ENCODE results near the gene C3orf70.
A peak's percentile ranks its signal among the peaks of the same experiment; 100 is the strongest.
"Not testable (repeated sequence)": the region's sequence is repeated elsewhere in the genome, so short reads cannot be mapped to it uniquely, and the experiment has no call there.

The C3orf70 gene

DNA sequence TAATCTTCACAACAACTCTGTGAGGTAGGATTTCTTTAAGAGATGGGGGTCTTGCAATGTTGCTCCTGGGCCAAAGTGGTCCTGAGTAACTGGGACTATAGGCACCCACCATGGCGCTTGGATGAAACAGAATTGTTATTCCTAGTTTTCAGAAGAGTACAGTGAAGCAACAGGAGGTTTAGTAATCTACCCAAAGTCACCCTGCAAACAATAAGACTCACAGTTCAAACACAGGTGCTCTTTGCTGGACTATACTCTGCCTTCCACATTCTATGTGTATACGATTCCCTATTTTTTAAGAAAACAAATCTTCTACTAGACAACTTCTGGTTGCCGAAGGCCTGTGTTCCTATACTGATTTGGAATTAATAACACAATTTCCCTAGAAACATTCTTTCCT, 8.1 kb downstream of the C3orf70 start:
- TF ChIP-seq JUND (IDR thresholded peaks at IDR 0.05; ENCODE audit: low read depth) = no peak
- no peak for DNase-seq (ENCODE audit: low read depth in 1 of 2, low spot score in 1 of 2)
- in situ Hi-C loops (cut with HindIII; ENCODE audit: low pct_unique_long_range_greater_than_20kb, low sequenced_read_pairs) = no loop called here

DNA sequence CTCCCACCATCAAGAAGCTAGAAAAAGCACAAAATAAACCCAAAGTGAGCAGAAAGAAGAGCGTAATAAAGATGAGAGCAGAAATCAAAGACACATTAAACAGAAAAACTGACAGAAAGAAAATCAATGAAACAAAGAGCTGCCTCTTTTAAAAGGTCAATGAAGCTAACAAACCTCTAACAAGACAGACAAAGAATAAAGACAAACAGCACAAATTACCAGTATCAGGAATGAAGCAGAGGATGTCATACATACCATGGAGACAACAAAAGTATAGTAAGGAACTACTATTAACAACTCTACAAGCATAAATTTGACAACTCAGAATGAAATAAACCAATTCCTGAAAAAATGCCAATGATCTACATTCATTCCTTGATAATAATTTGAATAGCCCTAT, 15.0 kb downstream of the C3orf70 start:
- DNase-seq (ENCODE audit: low read depth in 1 of 2, low spot score in 1 of 2) = no peak
- no peak for TF ChIP-seq JUND (IDR thresholded peaks at IDR 0.05; ENCODE audit: low read depth)
- in situ Hi-C loops (cut with HindIII; ENCODE audit: low pct_unique_long_range_greater_than_20kb, low sequenced_read_pairs) = no loop called here

DNA sequence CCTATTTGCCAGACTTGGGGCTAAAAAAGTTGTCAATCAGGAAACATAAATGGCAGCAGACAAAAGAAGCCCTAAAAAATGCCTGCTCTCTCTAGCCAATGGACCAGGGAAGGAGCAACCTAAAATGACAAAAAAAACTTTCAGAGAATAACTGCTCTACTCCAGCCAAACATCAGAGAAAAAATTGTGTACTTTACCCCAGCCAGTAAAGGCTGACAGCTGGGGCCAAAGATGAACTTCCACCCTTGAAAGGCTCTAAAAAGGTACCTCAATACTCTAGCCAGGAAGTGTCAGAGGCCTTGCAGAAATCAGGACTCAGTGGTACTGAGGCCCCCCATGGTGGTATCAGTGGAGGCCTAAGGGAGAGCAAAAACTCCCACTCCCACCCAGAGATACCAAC, 18.4 kb downstream of the C3orf70 start:
- no peak for DNase-seq (ENCODE audit: low read depth in 1 of 2, low spot score in 1 of 2)
- in situ Hi-C loops (cut with HindIII; ENCODE audit: low pct_unique_long_range_greater_than_20kb, low sequenced_read_pairs) = no loop called here
- no peak for TF ChIP-seq JUND (IDR thresholded peaks at IDR 0.05; ENCODE audit: low read depth)

DNA sequence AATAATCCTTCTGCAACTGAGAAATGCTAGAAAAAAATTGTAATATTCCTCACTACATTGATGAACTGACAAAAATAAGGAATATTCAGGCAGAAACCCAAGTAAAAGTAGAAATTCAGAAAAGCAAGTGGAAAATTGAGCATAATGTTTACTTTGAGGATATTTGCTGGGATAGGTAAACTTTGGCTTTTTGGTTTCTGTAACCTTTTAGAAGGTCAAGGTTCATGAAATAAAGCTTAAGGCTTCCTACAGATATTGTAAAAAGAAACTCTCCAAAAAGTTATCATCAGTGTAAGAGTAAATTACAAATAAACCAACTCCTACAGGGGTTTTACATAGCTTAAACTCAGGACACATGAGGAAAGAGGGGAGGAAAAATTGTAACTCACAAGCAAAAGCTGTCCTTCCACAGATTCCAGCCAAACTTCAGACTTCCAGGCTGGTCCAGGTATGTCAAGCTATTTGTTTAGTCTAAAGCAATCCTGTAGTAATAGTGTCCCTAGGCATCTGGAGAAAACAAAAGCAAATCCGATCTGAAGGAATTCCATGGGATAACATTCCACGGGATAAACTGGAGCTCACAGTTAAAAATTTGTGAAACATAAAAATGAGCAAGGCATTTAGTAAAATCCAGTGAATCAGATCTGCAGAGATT, 21.1 kb downstream of the C3orf70 start:
- no peak for TF ChIP-seq JUND (IDR thresholded peaks at IDR 0.05; ENCODE audit: low read depth)
- peak in 1 of 2 experiments; percentile 60 for DNase-seq (ENCODE audit: low read depth in 1 of 2, low spot score in 1 of 2)
- in situ Hi-C loops (cut with HindIII; ENCODE audit: low pct_unique_long_range_greater_than_20kb, low sequenced_read_pairs) = no loop called here

DNA sequence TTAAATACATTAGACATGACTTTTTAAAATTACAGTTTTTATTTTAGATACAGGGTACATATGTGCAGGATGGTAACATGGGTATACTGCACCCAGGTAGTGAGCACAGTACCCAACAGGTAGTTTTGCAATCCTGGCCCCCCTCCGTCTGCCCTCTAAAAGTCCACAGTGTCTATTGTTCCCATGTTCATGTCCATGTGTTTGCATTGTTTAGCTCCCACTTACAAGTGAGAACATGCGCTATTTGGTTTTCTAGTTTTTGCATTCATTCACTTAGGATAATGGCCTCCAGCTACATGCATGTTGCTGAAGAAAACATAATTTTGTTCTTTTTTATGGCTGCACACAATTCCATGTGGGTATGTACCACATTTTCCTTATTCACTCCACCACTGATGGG, 23.8 kb downstream of the C3orf70 start:
- in situ Hi-C loops (cut with HindIII; ENCODE audit: low pct_unique_long_range_greater_than_20kb, low sequenced_read_pairs) = no loop called here
- no peak for TF ChIP-seq JUND (IDR thresholded peaks at IDR 0.05; ENCODE audit: low read depth)
- no peak for DNase-seq (ENCODE audit: low read depth in 1 of 2, low spot score in 1 of 2)

DNA sequence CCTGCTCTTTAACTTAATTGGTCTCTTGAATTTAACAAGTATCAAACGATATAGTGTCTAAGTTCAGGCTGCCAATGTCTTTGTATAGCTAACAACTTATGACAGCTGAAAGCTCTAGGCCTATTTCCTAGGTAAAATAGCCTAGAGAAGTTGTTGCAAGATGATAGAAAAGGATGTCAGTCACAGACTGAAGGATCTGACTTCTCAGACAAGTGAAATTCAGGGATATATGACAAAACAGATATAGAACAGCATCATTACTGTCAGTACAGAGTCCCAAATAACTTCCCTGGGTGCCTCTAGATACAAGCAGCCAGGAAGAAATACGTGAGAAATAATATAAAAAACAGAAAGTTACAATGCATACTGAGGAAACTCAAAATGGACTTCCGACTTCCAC, 26.7 kb downstream of the C3orf70 start:
- in situ Hi-C loops (cut with HindIII; ENCODE audit: low pct_unique_long_range_greater_than_20kb, low sequenced_read_pairs) = no loop called here
- no peak for DNase-seq (ENCODE audit: low read depth in 1 of 2, low spot score in 1 of 2)
- no peak for TF ChIP-seq JUND (IDR thresholded peaks at IDR 0.05; ENCODE audit: low read depth)

DNA sequence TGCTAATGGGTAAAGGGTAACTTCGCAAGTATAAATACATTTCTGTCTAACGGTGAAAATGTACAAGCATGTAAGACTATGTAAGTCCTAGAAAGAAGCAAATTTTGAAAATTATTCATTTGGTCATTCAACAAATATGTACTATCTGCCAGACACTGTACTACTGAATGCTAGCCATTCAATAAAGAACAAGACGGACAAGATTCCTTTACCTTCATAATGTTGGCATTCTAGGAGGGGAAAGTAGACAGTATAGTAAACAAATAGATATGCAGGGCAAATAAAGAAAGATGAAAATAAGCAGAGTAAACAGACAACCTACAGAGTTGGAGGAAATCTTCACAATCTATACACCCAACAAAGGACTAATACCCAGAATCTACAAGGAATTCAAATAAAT, 32.7 kb downstream of the C3orf70 start:
- TF ChIP-seq JUND (IDR thresholded peaks at IDR 0.05; ENCODE audit: low read depth) = peak; percentile 90; the same call in 1 of the 2 replicates
- peak; percentile 54 to 90 for DNase-seq (ENCODE audit: low read depth in 1 of 2, low spot score in 1 of 2)
- in situ Hi-C loops (cut with HindIII; ENCODE audit: low pct_unique_long_range_greater_than_20kb, low sequenced_read_pairs) = no loop called here

DNA sequence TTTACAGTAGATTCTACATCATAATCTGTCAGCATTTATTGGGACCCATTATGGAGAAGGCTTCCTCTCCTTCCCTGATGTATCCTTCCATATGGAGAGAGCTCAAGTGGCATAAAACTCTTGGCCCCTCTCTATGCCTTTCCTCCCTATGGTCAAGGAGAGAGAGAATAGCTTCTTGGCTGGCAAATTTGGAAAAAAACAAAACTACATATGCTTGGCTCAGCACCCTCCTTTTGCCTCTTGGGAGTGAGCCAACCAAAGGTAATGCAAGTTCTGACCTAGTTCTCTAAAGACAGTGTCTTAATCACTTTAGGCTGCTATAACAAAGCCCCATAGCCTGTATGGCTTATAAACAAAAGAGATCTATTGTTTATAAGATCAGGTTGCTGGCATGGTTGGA, 37.5 kb downstream of the C3orf70 start:
- TF ChIP-seq JUND (IDR thresholded peaks at IDR 0.05; ENCODE audit: low read depth) = no peak
- in situ Hi-C loops (cut with HindIII; ENCODE audit: low pct_unique_long_range_greater_than_20kb, low sequenced_read_pairs) = no loop called here

DNA sequence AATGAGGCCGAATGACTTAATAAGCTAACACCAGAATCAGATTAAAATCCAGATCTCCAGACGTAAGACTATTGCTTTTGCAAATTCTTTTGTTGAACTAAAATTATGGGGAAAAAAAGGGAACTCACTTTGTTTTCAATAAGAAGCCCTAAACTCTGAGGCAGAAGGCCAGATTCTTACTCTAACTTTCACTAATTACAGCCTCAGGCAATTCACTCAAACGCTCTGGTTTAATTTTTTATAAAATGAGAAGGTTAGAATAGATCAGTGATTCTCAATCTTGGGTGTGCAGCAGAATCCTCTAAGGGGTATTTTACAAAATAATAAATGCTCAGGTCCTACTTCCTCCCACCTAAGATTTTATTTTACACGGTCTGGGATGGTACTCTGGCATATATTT, 38.1 kb downstream of the C3orf70 start:
- in situ Hi-C loops (cut with HindIII; ENCODE audit: low pct_unique_long_range_greater_than_20kb, low sequenced_read_pairs) = no loop called here
- no peak for TF ChIP-seq JUND (IDR thresholded peaks at IDR 0.05; ENCODE audit: low read depth)

More for the DNA sequence above, 37.5 kb downstream of the C3orf70 start:
- DNase-seq (ENCODE audit: low read depth in 1 of 2, low spot score in 1 of 2) = no peak

DNA sequence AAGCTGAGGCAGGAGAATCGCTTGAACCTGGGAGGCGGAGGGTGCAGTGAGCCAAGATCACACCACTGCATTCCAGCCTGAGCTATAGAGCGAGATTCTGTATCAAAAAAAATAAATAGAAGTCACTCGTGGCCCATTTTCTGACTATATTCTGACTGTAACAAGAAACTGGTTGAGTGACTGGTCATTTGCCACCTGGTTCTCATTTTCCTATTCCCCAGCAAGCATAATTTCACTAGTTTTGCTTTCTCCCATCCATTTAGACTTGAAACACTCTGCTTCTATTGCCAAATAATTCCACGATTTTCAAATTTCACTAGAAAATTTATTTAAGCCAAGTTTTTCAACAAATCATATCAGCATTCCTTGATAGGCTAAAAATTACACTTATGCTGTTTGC, 40.7 kb downstream of the C3orf70 start:
- TF ChIP-seq JUND (IDR thresholded peaks at IDR 0.05; ENCODE audit: low read depth) = no peak
- in situ Hi-C loops (cut with HindIII; ENCODE audit: low pct_unique_long_range_greater_than_20kb, low sequenced_read_pairs) = no loop called here
- DNase-seq (ENCODE audit: low read depth in 1 of 2, low spot score in 1 of 2) = no peak

More for the DNA sequence above, 38.1 kb downstream of the C3orf70 start:
- DNase-seq (ENCODE audit: low read depth in 1 of 2, low spot score in 1 of 2) = no peak

DNA sequence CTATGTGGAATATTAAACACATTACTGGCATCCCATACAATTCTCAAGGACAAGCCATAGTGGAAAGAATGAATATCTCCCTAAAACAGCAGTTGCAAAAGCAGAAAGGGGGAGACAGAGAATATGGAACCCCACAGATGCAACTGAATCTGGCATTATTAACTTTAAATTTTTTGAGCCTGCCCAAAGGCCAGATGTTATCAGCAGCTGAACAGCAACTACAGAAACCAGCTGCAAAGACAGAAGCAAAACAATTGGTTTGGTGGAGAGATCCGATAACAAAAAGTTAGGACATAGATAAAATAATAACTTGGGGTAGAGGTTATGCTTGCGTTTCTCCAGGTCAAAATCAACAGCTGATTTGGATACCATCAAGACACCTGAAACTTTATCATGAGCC, 43.8 kb downstream of the C3orf70 start:
- not testable (repeated sequence) for DNase-seq (ENCODE audit: low read depth in 1 of 2, low spot score in 1 of 2)

DNA sequence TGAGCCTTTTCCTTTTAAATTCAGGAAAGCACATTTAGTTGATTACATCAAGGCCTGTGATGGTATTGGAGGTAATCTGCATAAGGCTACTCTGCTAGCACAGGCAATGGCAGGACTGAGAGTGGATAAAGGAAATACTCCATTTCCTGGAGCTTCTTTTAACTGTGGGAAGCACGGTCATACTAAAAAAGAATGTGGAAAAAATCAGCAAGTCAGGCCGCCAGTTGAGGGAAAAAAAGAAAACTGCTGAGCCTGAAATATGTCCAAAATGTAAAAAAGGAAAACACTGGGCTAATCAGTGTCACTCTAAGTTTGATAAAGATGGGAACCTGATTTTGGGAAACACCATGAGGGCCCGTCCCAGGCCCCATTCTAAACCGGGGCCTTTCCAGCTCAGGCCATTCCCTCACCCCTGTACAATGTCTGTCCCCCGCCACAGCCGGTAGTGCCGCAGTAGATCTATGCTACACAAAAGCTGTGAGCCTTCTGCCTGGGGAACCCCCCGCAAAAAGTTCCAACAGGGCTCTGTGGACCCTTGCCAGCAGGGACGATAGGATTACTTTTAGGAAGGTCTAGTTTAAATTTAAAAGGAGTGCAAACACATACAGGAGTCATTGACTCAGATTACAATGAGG, 46.5 kb downstream of the C3orf70 start:
- DNase-seq (ENCODE audit: low read depth in 1 of 2, low spot score in 1 of 2); in situ Hi-C loops (cut with HindIII; ENCODE audit: low pct_unique_long_range_greater_than_20kb, low sequenced_read_pairs): not testable (repeated sequence)

More for the DNA sequence above, 43.8 kb downstream of the C3orf70 start:
- in situ Hi-C loops (cut with HindIII; ENCODE audit: low pct_unique_long_range_greater_than_20kb, low sequenced_read_pairs) = not testable (repeated sequence)

DNA sequence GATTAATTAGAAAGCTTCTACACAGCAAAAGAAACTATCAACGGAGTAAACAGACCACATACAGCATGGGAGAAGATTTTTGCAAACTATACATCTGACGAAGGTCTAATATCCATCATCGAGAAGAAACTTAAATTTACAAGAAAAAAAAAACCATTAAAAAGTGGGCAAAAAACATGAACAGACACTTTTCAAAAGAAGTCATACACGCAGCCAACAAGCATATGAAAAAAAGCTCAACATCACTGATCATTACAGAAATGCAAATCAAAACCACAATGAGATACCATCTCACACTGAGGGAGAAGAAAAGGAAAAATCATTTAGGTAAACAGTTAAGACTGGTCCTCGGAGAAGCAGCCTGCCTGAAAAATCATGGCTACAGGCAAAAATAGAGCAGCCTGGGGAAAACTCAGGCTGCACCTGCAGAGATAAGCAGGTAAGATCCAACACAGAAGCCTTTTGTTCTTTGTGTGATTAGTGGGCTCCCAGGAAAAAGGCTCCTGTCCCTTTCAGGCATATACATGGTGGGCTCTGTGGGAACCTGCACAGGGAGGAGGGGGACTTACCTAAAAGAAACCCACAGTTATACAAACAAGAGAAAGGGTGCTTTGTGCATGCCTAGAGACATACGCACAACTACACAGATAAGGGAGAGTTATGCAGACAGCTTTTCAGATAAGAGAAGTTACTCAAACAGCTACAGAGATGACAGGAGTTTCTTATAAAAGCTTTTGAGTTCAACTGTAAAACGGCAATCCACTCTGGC, 49.3 kb downstream of the C3orf70 start:
- in situ Hi-C loops (cut with HindIII; ENCODE audit: low pct_unique_long_range_greater_than_20kb, low sequenced_read_pairs) = no loop called here
- no peak for DNase-seq (ENCODE audit: low read depth in 1 of 2, low spot score in 1 of 2)
- TF ChIP-seq JUND (IDR thresholded peaks at IDR 0.05; ENCODE audit: low read depth) = no peak

All from T47D (cell line).